HCT116 (cell line): ENCODE data around the gene ARHGAP12. TPM values are rescaled to one million over a fixed set of nuclear protein-coding genes. Genes with fewer than 3 reads are reported as not detected.

Source experiments
- ATAC-seq: fragments of 200-7000 bp; cut with Tn5 transposase; 2 replicates; pipeline ENCODE4 v1.9.1; 2020; ENCODE audit warnings: mild to moderate bottlenecking, moderate library complexity
- BruUV-seq: library from RNA; stranded (reverse); fragments of 400-500 nt; replicated peaks from 2 replicates; lab custom pipeline; 2021; lab: Mats Ljungman, UMichigan
- CTCF ChIA-PET: fragments of 300-600 bp; sonication (Branson Sonifier 250); formaldehyde crosslinking; loops from one replicate; lab custom pipeline; 2021; ENCODE audit warnings: antibody characterized with exemption; lab: Charles Lee
- POLR2A ChIA-PET: fragments of 300-600, 350-600 bp; sonication (Branson Sonifier 250); formaldehyde crosslinking; loops from one replicate; lab custom pipeline; 2021; ENCODE audit warnings: antibody characterized with exemption; lab: Charles Lee
- RAD21 ChIA-PET, 2 experiments: fragments of 300-600 bp; sonication (Branson Sonifier 250); formaldehyde crosslinking; loops; one replicate each; lab custom pipeline; 2023; ENCODE audit warnings: low total read pairs in 2 of 2; ENCODE audit not compliant: uncharacterized antibody in 2 of 2, unreplicated experiment in 2 of 2, low non-redundant PET in 1 of 2; lab: Charles Lee
- DNase-seq: peaks from one replicate; pipeline ENCODE4 v3.0.0-alpha.2; 2010; ENCODE audit warnings: low read depth, low spot score
- H2AFZ ChIP-seq: fragments of 200-600 bp; shearing (Covaris generic), sonication (generic); 2 replicates; pipeline ENCODE4 v1.6.1; 2017; ENCODE audit warnings: low read depth, mixed run types, mixed read lengths, antibody characterized with exemption, low read length; ENCODE audit not compliant: poor library complexity, severe bottlenecking
- H3K27ac ChIP-seq: 2 replicates; pipeline ENCODE4 v1.5.1; 2012; ENCODE audit warnings: low read depth, low read length
- H3K27me3 ChIP-seq: fragments of 200-600 bp; sonication (generic); 2 replicates; pipeline ENCODE4 v1.6.1; 2016; ENCODE audit warnings: mixed run types, low read length, mixed read lengths; ENCODE audit not compliant: insufficient read depth
- H3K36me3 ChIP-seq, 2 experiments: fragments of 200-500 bp in 1 of 2; fragments of 200-600 bp in 1 of 2; sonication (Bioruptor generic) in 1 of 2; sonication (generic) in 1 of 2; 2 replicates each; pipeline versions ENCODE4 v1.5.1 to v1.6.1; 2014 to 2016; ENCODE audit warnings: low read length in 2 of 2, inconsistent platforms in 1 of 2, mixed read lengths in 1 of 2, mixed run types in 1 of 2; ENCODE audit not compliant: insufficient read depth in 2 of 2, control insufficient read depth in 1 of 2
- H3K4me1 ChIP-seq, 2 experiments: fragments of 200-600 bp in 1 of 2; sonication (generic) in 1 of 2; 2 replicates each; pipeline versions ENCODE4 v1.5.1 to v1.6.1; 2012 to 2017; ENCODE audit warnings: low read length in 2 of 2, inconsistent platforms in 1 of 2, mild to moderate bottlenecking in 1 of 2, mixed read lengths in 1 of 2, mixed run types in 1 of 2, moderate library complexity in 1 of 2; ENCODE audit not compliant: insufficient read depth in 2 of 2, control insufficient read depth in 1 of 2
- H3K4me2 ChIP-seq: fragments of 200-600 bp; sonication (generic); 2 replicates; pipeline ENCODE4 v1.6.1; 2017; ENCODE audit warnings: mixed run types, low read length, mixed read lengths
- H3K4me3 ChIP-seq, 2 experiments: fragments of 200-600 bp in 1 of 2; sonication (generic) in 1 of 2; replicated peaks in 1 of 2; 2 replicates each; pipeline ENCODE4 v1.5.1; 2011 to 2016; ENCODE audit warnings: low read length in 2 of 2, control low read depth in 1 of 2, low read depth in 1 of 2, mild to moderate bottlenecking in 1 of 2, mixed read lengths in 1 of 2, mixed run types in 1 of 2
- H3K79me2 ChIP-seq: fragments of 200-600 bp; sonication (generic); 2 replicates; pipeline ENCODE4 v1.6.1; 2017; ENCODE audit warnings: mild to moderate bottlenecking, mixed run types, low read length, moderate library complexity, mixed read lengths; ENCODE audit not compliant: insufficient read depth
- H3K9ac ChIP-seq: fragments of 200-600 bp; sonication (generic); 2 replicates; pipeline ENCODE4 v1.6.1; 2016; ENCODE audit warnings: low read length, mixed read lengths
- H3K9me2 ChIP-seq: fragments of 200-600 bp; sonication (generic), shearing (Covaris generic); 2 replicates; pipeline ENCODE4 v1.6.1; 2017; ENCODE audit warnings: mixed run types, mild to moderate bottlenecking, moderate library complexity; ENCODE audit not compliant: insufficient read depth
- H3K9me3 ChIP-seq, 2 experiments: fragments of 200-500 bp in 1 of 2; fragments of 200-600 bp in 1 of 2; sonication (Bioruptor generic) in 1 of 2; sonication (generic) in 1 of 2; 2 replicates each; pipeline ENCODE4 v1.6.1; 2014 to 2017; ENCODE audit warnings: low read length in 2 of 2, mixed read lengths in 2 of 2, inconsistent platforms in 1 of 2, low read depth in 1 of 2, mild to moderate bottlenecking in 1 of 2, mixed run types in 1 of 2, moderate library complexity in 1 of 2; ENCODE audit not compliant: control insufficient read depth in 1 of 2, insufficient read depth in 1 of 2
- H4K20me1 ChIP-seq: fragments of 200-600 bp; sonication (generic), shearing (Covaris generic); 2 replicates; pipeline ENCODE4 v1.6.1; 2017; ENCODE audit warnings: mixed run types, mild to moderate bottlenecking, moderate library complexity; ENCODE audit not compliant: insufficient read depth
- CTCF ChIP-seq, 3 experiments: fragments of 200-600 bp in 1 of 3; sonication (generic) in 1 of 3; IDR thresholded peaks in 2 of 3; conservative IDR thresholded peaks in 1 of 3; 2 replicates each; pipeline ENCODE4 v1.5.1; 2012 to 2017; ENCODE audit warnings: low read depth in 2 of 3, low read length in 2 of 3, antibody characterized with exemption in 1 of 3, borderline replicate concordance in 1 of 3, control low read depth in 1 of 3, mild to moderate bottlenecking in 1 of 3, mixed read lengths in 1 of 3, mixed run types in 1 of 3, moderate library complexity in 1 of 3; ENCODE audit not compliant: insufficient read depth in 1 of 3
- MAX ChIP-seq: IDR thresholded peaks from 2 replicates; pipeline ENCODE4 v1.6.1; 2012
- POLR2AphosphoS5 ChIP-seq: IDR thresholded peaks from 2 replicates; pipeline ENCODE4 v1.6.1; 2011; ENCODE audit warnings: mild to moderate bottlenecking, low read depth, low read length, moderate library complexity
- SRF ChIP-seq: IDR thresholded peaks from 2 replicates; pipeline ENCODE4 v1.6.1; 2012; ENCODE audit warnings: low read depth
- TCF7L2 ChIP-seq: IDR thresholded peaks from 2 replicates; pipeline ENCODE4 v1.7.0; 2011; ENCODE audit warnings: borderline replicate concordance, inconsistent platforms; ENCODE audit not compliant: insufficient read depth, insufficient read length; ENCODE audit errors: extremely low read depth
- ZBTB33 ChIP-seq: IDR thresholded peaks from 2 replicates; pipeline ENCODE4 v1.6.1; 2011; ENCODE audit warnings: mild to moderate bottlenecking, low read length, moderate library complexity; ENCODE audit not compliant: insufficient replicate concordance; ENCODE audit errors: extremely low read depth
- ZFX ChIP-seq: fragments of 450-650 bp; IDR thresholded peaks from 2 replicates; pipeline ENCODE4 v1.6.1; 2017
- ZNF274 ChIP-seq: fragments of 200-500 bp; sonication (Bioruptor generic); IDR thresholded peaks from 2 replicates; pipeline ENCODE4 v1.6.1; 2014; ENCODE audit warnings: mild to moderate bottlenecking, low read depth, low read length, inconsistent platforms
- intact Hi-C: fragments of 100-400 bp; cut with micrococcal nuclease; formaldehyde crosslinking; loops from 2 replicates; pipeline ENCODE4 v1.10.0; 2022
- total RNA-seq: library from RNA; stranded (reverse); gene quantifications from one replicate; pipeline ENCODE4 v1.2.1, GENCODE V29; 2021; ENCODE audit not compliant: unreplicated experiment

ARHGAP12 gene
- total RNA-seq, 1 experiment from 2014 or later: 80.3 TPM

- Histone ChIP-seq H4K20me1 (no peaks in the 10 kb centered on the region), H3K27ac (no peak overlapping the region), H3K9ac (no peak overlapping the region), H3K4me2 (no peak overlapping the region), H3K9me3 (no peaks in the 10 kb centered on the region), H3K36me3 (no peaks in the 10 kb centered on the region), H3K4me3 (no peak overlapping the region), H3K79me2 (no peaks in the 10 kb centered on the region), H3K4me1 (no peaks in the 10 kb centered on the region), H3K27me3 (no peaks in the 10 kb centered on the region), H2AFZ (no peak overlapping the region), H3K9me2 (no peaks in the 10 kb centered on the region)
- POLR2A ChIA-PET: interaction anchor here (0.6 kb wide), 1 partner anchor 392 kb away, joined by 4 read pairs; no protein-coding TSS in a partner anchor
- BruUV-seq: no TSS peak
- TF ChIP-seq ZNF274: no peak
- TF ChIP-seq ZBTB33: no peak
- no peak for TF ChIP-seq POLR2AphosphoS5
- TF ChIP-seq TCF7L2: no peak
- TF ChIP-seq MAX: no peak
- TF ChIP-seq SRF: no peak
- no peak for TF ChIP-seq CTCF (IDR thresholded peaks at IDR 0.05 in 2 of 3, conservative IDR thresholded peaks at IDR 0.05 in 1 of 3; ENCODE audit: borderline replicate concordance in 1 of 3, insufficient read depth in 1 of 3, low read depth in 2 of 3, low read length in 2 of 3)
- no peak for TF ChIP-seq ZFX
- RAD21 ChIA-PET: no interaction called here
- ATAC-seq: no peak
- CTCF ChIA-PET: no interaction called here
- intact Hi-C loops: no loop called here
- no peak for DNase-seq
Observed at GRCh38 chr10:31782701-31783100, 145.9 kb downstream of the ARHGAP12 start.
